Nephron (organoid): ENCODE results near the gene GADL1.

Source experiments
- H3K27ac Mint-ChIP-seq, 3 experiments: 2 replicates each; pipeline ENCODE4 v1.8.0; 2020; ENCODE audit warnings: mixed read lengths in 3 of 3, mild to moderate bottlenecking in 2 of 3, moderate library complexity in 1 of 3
- H3K27me3 Mint-ChIP-seq: 2 replicates; pipeline ENCODE4 v1.8.0; 2021; ENCODE audit warnings: low read depth, mild to moderate bottlenecking, moderate library complexity, mixed read lengths
- H3K36me3 Mint-ChIP-seq: 2 replicates; pipeline ENCODE4 v1.8.0; 2020; ENCODE audit warnings: low read depth, mixed read lengths
- H3K4me1 Mint-ChIP-seq: 2 replicates; pipeline ENCODE4 v1.8.0; 2020; ENCODE audit warnings: mixed read lengths
- H3K4me3 Mint-ChIP-seq, 3 experiments: 2 replicates each; pipeline ENCODE4 v1.8.0; 2020; ENCODE audit warnings: mild to moderate bottlenecking in 3 of 3, mixed read lengths in 3 of 3, moderate library complexity in 2 of 3
- H3K9me3 Mint-ChIP-seq: 2 replicates; pipeline ENCODE4 v1.8.0; 2020; ENCODE audit warnings: mixed read lengths
- TF ChIP-seq, protein P1 (sequence below), 3 experiments: fragments of 200-600 bp; sonication (generic); IDR thresholded peaks; one replicate each; pipeline ENCODE4 v1.5.0; 2021; ENCODE audit warnings: antibody characterized with exemption in 3 of 3; ENCODE audit not compliant: unreplicated experiment in 3 of 3

The GADL1 gene

DNA sequence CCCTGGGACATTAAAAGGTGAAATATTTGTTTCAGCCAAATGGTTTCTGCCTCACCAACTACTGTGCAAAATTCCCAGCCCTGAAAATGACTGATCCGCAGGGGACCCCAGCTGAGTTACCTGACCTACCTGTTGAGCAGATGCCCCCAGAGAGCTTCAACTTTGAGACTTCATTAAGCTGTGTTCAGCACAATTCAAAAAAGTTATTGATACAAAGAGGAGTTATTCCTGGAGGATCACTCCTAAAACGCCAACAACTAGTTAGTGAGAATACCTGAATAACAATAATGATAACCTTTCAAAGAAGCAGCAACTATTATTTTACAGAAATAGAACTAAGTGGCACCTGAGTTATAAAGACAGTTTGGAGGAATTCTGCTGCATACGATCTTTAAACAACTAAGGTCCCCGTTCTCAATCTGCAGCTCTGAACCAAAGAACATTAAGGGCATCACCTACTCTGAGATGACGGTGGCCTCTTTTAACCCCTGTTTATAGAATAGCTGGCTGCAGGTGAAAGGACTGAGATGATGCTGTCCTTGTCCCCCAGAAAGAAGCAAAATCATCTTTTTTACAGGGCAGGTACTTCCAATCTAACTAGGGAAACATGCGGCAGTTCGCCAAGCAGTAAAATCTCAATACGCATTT, 659 bp downstream of the GADL1 start:
- Mint-ChIP-seq H3K4me3 (peak overlapping the region; percentile 77 to 87 (median 85)), H3K36me3 (no peaks in the 10 kb centered on the region)
- TF ChIP-seq, protein P1, sequence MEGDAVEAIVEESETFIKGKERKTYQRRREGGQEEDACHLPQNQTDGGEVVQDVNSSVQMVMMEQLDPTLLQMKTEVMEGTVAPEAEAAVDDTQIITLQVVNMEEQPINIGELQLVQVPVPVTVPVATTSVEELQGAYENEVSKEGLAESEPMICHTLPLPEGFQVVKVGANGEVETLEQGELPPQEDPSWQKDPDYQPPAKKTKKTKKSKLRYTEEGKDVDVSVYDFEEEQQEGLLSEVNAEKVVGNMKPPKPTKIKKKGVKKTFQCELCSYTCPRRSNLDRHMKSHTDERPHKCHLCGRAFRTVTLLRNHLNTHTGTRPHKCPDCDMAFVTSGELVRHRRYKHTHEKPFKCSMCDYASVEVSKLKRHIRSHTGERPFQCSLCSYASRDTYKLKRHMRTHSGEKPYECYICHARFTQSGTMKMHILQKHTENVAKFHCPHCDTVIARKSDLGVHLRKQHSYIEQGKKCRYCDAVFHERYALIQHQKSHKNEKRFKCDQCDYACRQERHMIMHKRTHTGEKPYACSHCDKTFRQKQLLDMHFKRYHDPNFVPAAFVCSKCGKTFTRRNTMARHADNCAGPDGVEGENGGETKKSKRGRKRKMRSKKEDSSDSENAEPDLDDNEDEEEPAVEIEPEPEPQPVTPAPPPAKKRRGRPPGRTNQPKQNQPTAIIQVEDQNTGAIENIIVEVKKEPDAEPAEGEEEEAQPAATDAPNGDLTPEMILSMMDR (IDR thresholded peaks at IDR 0.05; ENCODE audit: unreplicated experiment in 3 of 3) = no peak

GRCh38 chr3:30890907-30891306, 3.6 kb downstream of the GADL1 start:
- H3K4me1 Mint-ChIP-seq = peaks cover 5% of the 10 kb centered on the region
- no peak overlapping the region for H3K4me3 Mint-ChIP-seq
- H3K9me3 Mint-ChIP-seq = no peaks in the 10 kb centered on the region
- TF ChIP-seq, protein P1 (IDR thresholded peaks at IDR 0.05; ENCODE audit: unreplicated experiment in 3 of 3) = no peak
- peaks cover 43% of the 10 kb centered on the region for H3K27me3 Mint-ChIP-seq
- H3K36me3 Mint-ChIP-seq = no peaks in the 10 kb centered on the region
- H3K27ac Mint-ChIP-seq = no peak overlapping the region

More for the DNA sequence above, 659 bp downstream of the GADL1 start:
- no peaks in the 10 kb centered on the region for H3K9me3 Mint-ChIP-seq
- peaks cover 5% of the 10 kb centered on the region for H3K4me1 Mint-ChIP-seq
- H3K27me3 Mint-ChIP-seq = peaks cover 43% of the 10 kb centered on the region
- H3K27ac Mint-ChIP-seq = peak overlapping the region in 2 of 3 experiments; percentile 39 to 50

DNA sequence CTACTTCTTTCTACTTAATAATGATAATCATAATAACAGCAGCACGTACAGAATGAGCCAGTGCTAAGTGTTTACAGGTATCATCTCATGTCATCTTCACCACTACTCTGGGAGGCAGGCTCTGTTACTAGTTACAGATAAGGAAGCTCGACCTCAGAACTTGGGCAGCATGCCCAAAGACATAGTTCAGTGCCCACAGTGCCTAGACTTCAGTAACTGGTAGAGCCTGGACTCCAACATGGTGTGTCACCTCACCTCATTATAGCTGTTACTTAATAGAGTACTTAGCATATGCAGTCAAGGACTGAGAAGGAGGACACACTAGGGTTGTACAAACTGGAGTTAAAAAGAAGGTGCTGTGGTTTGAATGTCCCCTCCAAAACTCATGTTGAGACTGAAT, 7.6 kb downstream of the GADL1 start:
- H3K9me3 Mint-ChIP-seq = peaks cover 4% of the 10 kb centered on the region
- no peak overlapping the region for H3K4me3 Mint-ChIP-seq
- H3K27ac Mint-ChIP-seq = no peak overlapping the region
- H3K4me1 Mint-ChIP-seq = no peaks in the 10 kb centered on the region
- peaks cover 13% of the 10 kb centered on the region for H3K27me3 Mint-ChIP-seq
- TF ChIP-seq, protein P1 (IDR thresholded peaks at IDR 0.05; ENCODE audit: unreplicated experiment in 3 of 3) = no peak
- H3K36me3 Mint-ChIP-seq = no peaks in the 10 kb centered on the region

DNA sequence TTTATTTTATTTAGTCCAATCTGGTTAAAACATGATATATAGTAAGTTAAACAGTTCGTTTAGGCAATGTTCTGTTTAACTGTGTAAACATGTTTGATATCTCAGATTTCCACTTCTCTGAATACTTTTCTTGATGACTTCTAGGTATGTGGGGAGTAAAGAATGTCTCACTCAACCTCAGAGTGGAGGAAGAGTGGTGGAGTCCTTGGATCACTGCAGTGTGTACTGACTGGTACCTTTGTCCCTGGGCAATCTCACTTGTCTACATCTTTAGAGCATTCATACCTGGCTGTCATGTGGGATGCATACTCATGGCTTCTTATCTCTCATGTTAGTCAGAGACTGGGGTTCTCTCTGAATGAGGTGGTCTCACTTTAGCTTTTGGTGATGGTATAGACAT, 15.6 kb downstream of the GADL1 start:
- no peak overlapping the region for H3K4me3 Mint-ChIP-seq
- no peaks in the 10 kb centered on the region for H3K4me1 Mint-ChIP-seq
- peaks cover 14% of the 10 kb centered on the region for H3K9me3 Mint-ChIP-seq
- H3K36me3 Mint-ChIP-seq = no peaks in the 10 kb centered on the region
- TF ChIP-seq, protein P1 (IDR thresholded peaks at IDR 0.05; ENCODE audit: unreplicated experiment in 3 of 3) = no peak
- no peak overlapping the region for H3K27ac Mint-ChIP-seq
- no peaks in the 10 kb centered on the region for H3K27me3 Mint-ChIP-seq

DNA sequence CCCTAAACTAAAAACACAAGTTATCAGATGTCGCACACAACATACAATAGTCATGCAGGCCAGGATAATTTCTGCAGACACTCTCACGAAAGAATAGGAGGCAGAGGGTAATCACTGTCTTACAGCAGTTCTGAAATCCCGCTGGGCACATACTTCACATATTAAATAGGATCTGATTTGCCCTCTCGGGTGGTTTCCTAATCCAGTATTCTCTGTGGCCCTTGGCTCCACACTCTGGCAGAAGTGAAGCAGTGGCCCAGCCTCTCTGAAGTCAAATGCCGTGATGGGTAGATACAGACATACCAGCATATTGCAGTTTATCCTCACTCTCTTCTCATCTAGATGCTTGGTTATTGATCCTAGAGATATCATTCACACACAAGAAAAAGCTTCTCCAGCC, 19.0 kb downstream of the GADL1 start:
- peaks cover 3% of the 10 kb centered on the region for H3K9me3 Mint-ChIP-seq
- peaks cover 21% of the 10 kb centered on the region for H3K4me1 Mint-ChIP-seq
- H3K27ac Mint-ChIP-seq = no peak overlapping the region
- no peak overlapping the region for H3K4me3 Mint-ChIP-seq
- TF ChIP-seq, protein P1 (IDR thresholded peaks at IDR 0.05; ENCODE audit: unreplicated experiment in 3 of 3) = no peak
- H3K27me3 Mint-ChIP-seq = no peaks in the 10 kb centered on the region
- no peaks in the 10 kb centered on the region for H3K36me3 Mint-ChIP-seq

DNA sequence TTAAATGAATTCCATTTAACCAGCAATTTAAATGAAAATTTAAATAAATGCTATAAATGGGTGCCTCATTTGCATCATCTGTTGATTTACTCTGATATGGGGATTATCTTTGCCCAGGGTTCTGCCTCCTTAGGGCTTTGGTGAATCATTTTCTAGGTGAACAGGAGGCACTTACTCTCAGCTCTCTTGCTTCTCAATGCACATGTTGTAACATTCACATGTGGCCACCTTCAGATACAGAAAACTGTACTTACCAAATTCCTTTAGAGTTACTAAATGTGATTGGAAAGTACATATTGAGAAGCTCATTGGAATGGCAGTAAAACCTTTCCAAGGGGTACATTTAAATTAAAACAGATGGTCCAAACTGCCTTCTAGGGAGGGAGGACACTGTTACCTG, 20.8 kb downstream of the GADL1 start:
- H3K27ac Mint-ChIP-seq = no peak overlapping the region
- H3K36me3 Mint-ChIP-seq = no peaks in the 10 kb centered on the region
- no peak overlapping the region for H3K4me3 Mint-ChIP-seq
- H3K9me3 Mint-ChIP-seq = no peaks in the 10 kb centered on the region
- H3K27me3 Mint-ChIP-seq = no peaks in the 10 kb centered on the region
- H3K4me1 Mint-ChIP-seq = peaks cover 31% of the 10 kb centered on the region
- TF ChIP-seq, protein P1 (IDR thresholded peaks at IDR 0.05; ENCODE audit: unreplicated experiment in 3 of 3) = no peak
